Panc1 (cell line): ENCODE measurements around the gene TRABD2B. TPM values are rescaled to one million over a fixed set of nuclear protein-coding genes. Genes with fewer than 3 reads are reported as not detected.

Source experiments
- ATAC-seq: fragments of 200-7000 bp; cut with Tn5 transposase; 2 replicates; pipeline ENCODE4 v1.9.1; 2020; ENCODE audit warnings: mild to moderate bottlenecking, moderate library complexity
- BruUV-seq: library from RNA; stranded (reverse); fragments of 400-500 nt; replicated peaks from 2 replicates; lab custom pipeline; 2021; lab: Mats Ljungman, UMichigan
- CTCF ChIA-PET: fragments of 300-600 bp; sonication (Branson Sonifier 250); formaldehyde crosslinking; loops from one replicate; lab custom pipeline; 2022; ENCODE audit warnings: antibody characterized with exemption; lab: Charles Lee
- POLR2A ChIA-PET: fragments of 300-600 bp; sonication (Branson Sonifier 250); formaldehyde crosslinking; loops from one replicate; lab custom pipeline; 2022; ENCODE audit warnings: antibody characterized with exemption; lab: Charles Lee
- DNase-seq: peaks from one replicate; pipeline ENCODE4 v3.0.0-alpha.2; 2010; ENCODE audit warnings: low read depth, low spot score
- H3K27ac ChIP-seq: 2 replicates; pipeline ENCODE4 v1.5.1; 2011; ENCODE audit warnings: mild to moderate bottlenecking, low read length, inconsistent platforms
- H3K27me3 ChIP-seq: fragments of 200-500 bp; sonication (Bioruptor generic); 2 replicates; pipeline ENCODE4 v1.6.0; 2014; ENCODE audit warnings: low read length, inconsistent platforms; ENCODE audit not compliant: control insufficient read depth, insufficient read depth
- H3K36me3 ChIP-seq: fragments of 200-500 bp; sonication (Bioruptor generic); 2 replicates; pipeline ENCODE4 v1.5.1; 2014; ENCODE audit warnings: inconsistent platforms, mild to moderate bottlenecking, low read length, moderate library complexity; ENCODE audit not compliant: control insufficient read depth, insufficient read depth
- H3K4me1 ChIP-seq: 2 replicates; pipeline ENCODE4 v1.5.1; 2011; ENCODE audit warnings: inconsistent platforms, mild to moderate bottlenecking, low read length, moderate library complexity; ENCODE audit not compliant: control insufficient read depth, insufficient read depth
- H3K4me3 ChIP-seq, 2 experiments: 2 replicates each; pipeline ENCODE4 v1.5.1; 2011 to 2012; ENCODE audit warnings: low read depth in 2 of 2, low read length in 2 of 2, mild to moderate bottlenecking in 2 of 2, inconsistent platforms in 1 of 2, moderate library complexity in 1 of 2
- H3K9me3 ChIP-seq: fragments of 200-500 bp; sonication (Bioruptor generic); 2 replicates; pipeline ENCODE4 v1.5.1; 2014; ENCODE audit warnings: low read depth, mild to moderate bottlenecking, inconsistent platforms, low read length, moderate library complexity; ENCODE audit not compliant: control insufficient read depth, insufficient read depth
- CTCF ChIP-seq: fragments of 450-650 bp; IDR thresholded peaks from 2 replicates; pipeline ENCODE4 v1.5.1; 2017; ENCODE audit warnings: mild to moderate bottlenecking
- POLR2AphosphoS5 ChIP-seq: IDR thresholded peaks from 2 replicates; pipeline ENCODE4 v1.6.1; 2012; ENCODE audit warnings: mild to moderate bottlenecking, low read depth, low read length, moderate library complexity
- REST ChIP-seq, 2 experiments: IDR thresholded peaks; 2 replicates each; pipeline ENCODE4 v1.6.1; 2011 to 2012; ENCODE audit warnings: low read depth in 2 of 2, control low read depth in 1 of 2, low read length in 1 of 2, mild to moderate bottlenecking in 1 of 2, moderate library complexity in 1 of 2; ENCODE audit not compliant: insufficient read depth in 1 of 2
- SIN3A ChIP-seq: IDR thresholded peaks from 2 replicates; pipeline ENCODE4 v1.6.1; 2012; ENCODE audit warnings: low read depth, mild to moderate bottlenecking, low read length, moderate library complexity, borderline replicate concordance; ENCODE audit not compliant: insufficient read depth
- TCF7L2 ChIP-seq: IDR thresholded peaks from 2 replicates; pipeline ENCODE4 v1.6.1; 2011; ENCODE audit warnings: mild to moderate bottlenecking, low read depth, low read length, inconsistent platforms
- in situ Hi-C: cut with HindIII; loops from 2 replicates; pipeline ENCODE4 v1.10.0; 2016; ENCODE audit warnings: low sequenced_read_pairs, low pct_unique_long_range_greater_than_20kb
- intact Hi-C: fragments of 100-400 bp; cut with micrococcal nuclease; formaldehyde crosslinking; loops from one replicate; pipeline ENCODE4 v1.10.0; 2022; ENCODE audit not compliant: unreplicated experiment
- total RNA-seq: library from RNA; stranded (reverse); gene quantifications from one replicate; pipeline ENCODE4 v1.2.1, GENCODE V29; 2021; ENCODE audit not compliant: unreplicated experiment

Gene TRABD2B
- total RNA-seq, 1 experiment from 2014 or later: not detected

DNA sequence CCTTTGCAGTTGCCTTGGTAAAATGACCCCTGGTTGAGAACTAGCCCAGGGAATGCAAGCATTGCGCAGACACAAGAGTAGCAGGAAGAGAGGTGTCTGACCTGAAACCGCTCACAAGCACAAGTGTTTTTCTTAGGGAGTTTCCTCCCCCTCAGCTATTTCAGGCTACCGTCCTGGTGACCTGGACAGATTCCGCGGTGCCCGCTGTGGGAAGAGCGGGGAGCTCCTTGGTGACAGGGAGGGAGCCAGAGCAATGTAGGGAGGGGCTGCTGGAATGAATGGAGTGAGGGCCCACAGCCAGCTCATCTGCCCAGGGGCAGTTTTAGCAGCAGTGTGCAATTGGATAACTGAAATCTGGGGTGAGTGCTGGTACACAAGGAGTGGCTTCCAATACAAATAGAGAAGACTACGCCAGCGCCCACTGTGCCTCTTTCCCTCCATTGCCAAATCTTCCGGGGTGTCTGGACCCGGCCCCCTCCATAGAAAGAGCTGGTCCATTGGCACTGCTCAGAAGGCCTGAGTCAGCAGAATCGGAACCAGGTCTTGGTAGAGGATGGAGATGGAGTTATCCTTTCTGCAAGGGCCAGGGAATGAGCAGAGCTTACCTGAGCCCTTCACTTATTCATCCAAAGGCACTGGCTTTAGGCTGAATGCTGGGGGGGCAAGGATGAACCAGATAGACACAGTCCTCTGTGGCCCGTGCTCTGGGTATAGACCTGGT is 82.8 kb downstream of the TRABD2B start:
- no TSS peak for BruUV-seq
- CTCF ChIA-PET: no interaction called here
- TF ChIP-seq POLR2AphosphoS5 (no peak), CTCF (no peak), TCF7L2 (no peak), REST (IDR thresholded peaks at IDR 0.05; ENCODE audit: insufficient read depth in 1 of 2, low read depth in 2 of 2, low read length in 1 of 2) (no peak), SIN3A (no peak)
- DNase-seq: no peak
- H3K27ac ChIP-seq: no peak overlapping the region
- no peaks in the 10 kb centered on the region for H3K36me3 ChIP-seq
- ATAC-seq: no peak
- H3K4me3 ChIP-seq: no peak overlapping the region
- no peaks in the 10 kb centered on the region; the same call in 1 of the 2 replicates for H3K27me3 ChIP-seq
- H3K9me3 ChIP-seq: no peaks in the 10 kb centered on the region
- H3K4me1 ChIP-seq: no peaks in the 10 kb centered on the region
- in situ Hi-C loops (no loop called here), intact Hi-C loops (no loop called here)
- POLR2A ChIA-PET: no interaction called here

DNA sequence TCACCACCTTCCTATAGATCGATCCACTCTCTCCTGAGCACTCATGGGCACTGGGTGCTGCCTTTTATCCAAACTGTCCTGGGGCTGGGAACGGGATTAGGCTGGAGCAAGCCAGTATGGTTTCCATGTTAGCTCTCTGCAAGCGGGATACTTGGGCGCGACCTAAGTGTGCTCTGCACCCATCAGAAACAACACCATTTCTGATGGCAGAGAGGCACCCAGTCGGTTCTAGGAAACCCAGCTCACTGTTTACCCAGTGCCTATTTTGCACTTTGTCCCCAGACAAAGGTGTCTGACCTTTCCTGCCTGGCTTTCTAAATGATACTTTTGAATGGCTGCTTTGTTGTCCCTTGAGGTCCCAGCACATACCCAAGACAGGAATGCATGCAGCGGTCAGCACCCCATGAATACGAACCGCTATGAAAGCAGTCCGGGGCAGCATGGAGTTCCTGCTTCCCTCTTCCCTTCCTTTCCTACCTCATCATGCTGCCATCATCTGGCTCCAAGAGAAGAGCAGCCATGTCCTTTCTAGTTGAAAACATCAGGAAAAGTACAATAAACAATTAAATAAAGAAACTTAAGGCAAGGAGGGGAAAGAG is 83.9 kb downstream of the TRABD2B start:
- Histone ChIP-seq H3K36me3 (no peaks in the 10 kb centered on the region), H3K4me1 (no peaks in the 10 kb centered on the region), H3K27ac (no peak overlapping the region), H3K4me3 (no peak overlapping the region), H3K9me3 (no peaks in the 10 kb centered on the region), H3K27me3 (peaks cover 2% of the 10 kb centered on the region; the same call in 1 of the 2 replicates)
- ChIA-PET POLR2A (no interaction called here), CTCF (no interaction called here)
- no peak for ATAC-seq
- BruUV-seq: no TSS peak
- no peak for DNase-seq
- in situ Hi-C loops: no loop called here
- intact Hi-C loops: no loop called here
- no peak for TF ChIP-seq POLR2AphosphoS5
- TF ChIP-seq SIN3A: no peak
- TF ChIP-seq REST (IDR thresholded peaks at IDR 0.05; ENCODE audit: insufficient read depth in 1 of 2, low read depth in 2 of 2, low read length in 1 of 2): no peak
- TF ChIP-seq CTCF: no peak
- TF ChIP-seq TCF7L2: no peak
